Coronary artery (tissue), 2 donors: Measurements from ENCODE around the gene CST7.
A peak's percentile ranks its signal among the peaks of the same experiment; 100 is the strongest.
"Not testable (repeated sequence)": the region's sequence is repeated elsewhere in the genome, so short reads cannot be mapped to it uniquely, and the experiment has no call there.

ENCODE experiments used
- DNase-seq: peaks from one replicate; pipeline ENCODE4 v3.0.0-alpha.2; 2017; ENCODE audit warnings: low spot score
- H3K27ac ChIP-seq, 2 donors: fragments of 200-600 bp; sonication (generic); one replicate each; pipeline ENCODE4 v1.5.1; 2016 to 2019
- H3K4me3 ChIP-seq: fragments of 200-600 bp; sonication (generic); 2 replicates; pipeline ENCODE4 v1.5.1; 2016; ENCODE audit warnings: mild to moderate bottlenecking, moderate library complexity
- TF ChIP-seq, protein P1 (sequence below): fragments of 200-600 bp; sonication (generic); IDR thresholded peaks from one replicate; pipeline ENCODE4 v1.5.1; 2019; ENCODE audit warnings: antibody characterized with exemption

Gene CST7

DNA sequence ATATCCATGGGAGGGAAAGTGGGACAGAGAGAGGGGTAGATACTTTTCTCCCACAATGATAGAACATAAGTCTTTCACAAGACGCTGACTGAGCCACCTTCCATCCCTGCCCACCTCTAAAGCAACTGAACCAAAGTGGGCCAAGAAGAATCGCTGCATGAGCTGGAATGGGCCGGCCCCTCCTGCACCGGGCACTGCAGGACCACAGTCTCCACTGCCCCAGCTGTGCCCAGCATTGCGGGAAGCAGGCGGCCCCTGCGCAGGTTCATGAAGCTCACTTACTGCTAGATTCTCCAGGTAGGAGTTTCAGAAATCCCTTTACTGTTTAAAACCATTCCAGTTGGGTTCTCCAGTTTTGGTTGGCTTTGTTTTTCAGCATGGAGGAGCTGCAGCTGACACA lies 32.0 kb upstream of the CST7 start:
- Histone ChIP-seq H3K27ac (no peak overlapping the region), H3K4me3 (no peak overlapping the region)
- DNase-seq, result no peak
- TF ChIP-seq, protein P1, sequence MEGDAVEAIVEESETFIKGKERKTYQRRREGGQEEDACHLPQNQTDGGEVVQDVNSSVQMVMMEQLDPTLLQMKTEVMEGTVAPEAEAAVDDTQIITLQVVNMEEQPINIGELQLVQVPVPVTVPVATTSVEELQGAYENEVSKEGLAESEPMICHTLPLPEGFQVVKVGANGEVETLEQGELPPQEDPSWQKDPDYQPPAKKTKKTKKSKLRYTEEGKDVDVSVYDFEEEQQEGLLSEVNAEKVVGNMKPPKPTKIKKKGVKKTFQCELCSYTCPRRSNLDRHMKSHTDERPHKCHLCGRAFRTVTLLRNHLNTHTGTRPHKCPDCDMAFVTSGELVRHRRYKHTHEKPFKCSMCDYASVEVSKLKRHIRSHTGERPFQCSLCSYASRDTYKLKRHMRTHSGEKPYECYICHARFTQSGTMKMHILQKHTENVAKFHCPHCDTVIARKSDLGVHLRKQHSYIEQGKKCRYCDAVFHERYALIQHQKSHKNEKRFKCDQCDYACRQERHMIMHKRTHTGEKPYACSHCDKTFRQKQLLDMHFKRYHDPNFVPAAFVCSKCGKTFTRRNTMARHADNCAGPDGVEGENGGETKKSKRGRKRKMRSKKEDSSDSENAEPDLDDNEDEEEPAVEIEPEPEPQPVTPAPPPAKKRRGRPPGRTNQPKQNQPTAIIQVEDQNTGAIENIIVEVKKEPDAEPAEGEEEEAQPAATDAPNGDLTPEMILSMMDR, result no peak

DNA sequence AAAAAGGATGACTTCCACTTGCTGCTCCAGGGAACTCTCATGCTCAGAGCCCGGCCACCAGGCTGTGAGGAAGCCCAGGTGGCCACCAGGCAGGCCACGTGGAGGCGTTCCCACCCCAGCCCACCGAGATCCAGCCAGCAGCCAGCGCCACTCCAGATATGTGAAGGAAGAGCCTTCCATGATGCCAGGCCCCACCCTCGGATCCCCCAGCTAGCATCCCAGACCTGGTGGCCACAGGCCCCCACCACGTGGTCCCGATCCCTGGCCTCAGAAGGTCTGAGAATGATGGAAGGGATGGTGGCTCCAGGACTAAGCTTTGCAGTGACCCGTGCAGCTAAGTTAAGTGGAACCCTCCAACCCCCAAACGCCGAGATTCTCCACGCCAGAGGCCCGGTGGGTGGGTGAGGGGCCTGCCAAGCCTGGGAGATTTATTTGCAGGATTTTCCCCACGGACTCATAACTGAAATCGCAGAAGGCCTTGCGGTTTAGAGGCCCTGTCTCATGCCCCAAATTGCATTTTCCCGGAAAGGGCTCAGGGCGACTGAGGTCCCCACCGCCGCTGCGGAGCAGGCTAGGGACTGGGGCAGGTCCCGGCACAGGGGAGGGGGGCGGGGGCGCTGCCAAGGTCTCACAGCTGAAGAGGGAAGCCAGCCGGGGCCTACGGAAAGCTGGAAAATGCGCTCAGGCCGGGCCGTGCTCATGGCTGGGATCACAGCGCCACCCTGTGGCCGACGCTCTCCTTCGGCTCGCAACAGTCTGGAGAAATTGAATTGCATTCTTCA lies 31.1 kb upstream of the CST7 start:
- TF ChIP-seq, protein P1, result peak; percentile 66
- no peak overlapping the region for H3K27ac ChIP-seq
- DNase-seq, result no peak
- peak overlapping the region; percentile 49 for H3K4me3 ChIP-seq

DNA sequence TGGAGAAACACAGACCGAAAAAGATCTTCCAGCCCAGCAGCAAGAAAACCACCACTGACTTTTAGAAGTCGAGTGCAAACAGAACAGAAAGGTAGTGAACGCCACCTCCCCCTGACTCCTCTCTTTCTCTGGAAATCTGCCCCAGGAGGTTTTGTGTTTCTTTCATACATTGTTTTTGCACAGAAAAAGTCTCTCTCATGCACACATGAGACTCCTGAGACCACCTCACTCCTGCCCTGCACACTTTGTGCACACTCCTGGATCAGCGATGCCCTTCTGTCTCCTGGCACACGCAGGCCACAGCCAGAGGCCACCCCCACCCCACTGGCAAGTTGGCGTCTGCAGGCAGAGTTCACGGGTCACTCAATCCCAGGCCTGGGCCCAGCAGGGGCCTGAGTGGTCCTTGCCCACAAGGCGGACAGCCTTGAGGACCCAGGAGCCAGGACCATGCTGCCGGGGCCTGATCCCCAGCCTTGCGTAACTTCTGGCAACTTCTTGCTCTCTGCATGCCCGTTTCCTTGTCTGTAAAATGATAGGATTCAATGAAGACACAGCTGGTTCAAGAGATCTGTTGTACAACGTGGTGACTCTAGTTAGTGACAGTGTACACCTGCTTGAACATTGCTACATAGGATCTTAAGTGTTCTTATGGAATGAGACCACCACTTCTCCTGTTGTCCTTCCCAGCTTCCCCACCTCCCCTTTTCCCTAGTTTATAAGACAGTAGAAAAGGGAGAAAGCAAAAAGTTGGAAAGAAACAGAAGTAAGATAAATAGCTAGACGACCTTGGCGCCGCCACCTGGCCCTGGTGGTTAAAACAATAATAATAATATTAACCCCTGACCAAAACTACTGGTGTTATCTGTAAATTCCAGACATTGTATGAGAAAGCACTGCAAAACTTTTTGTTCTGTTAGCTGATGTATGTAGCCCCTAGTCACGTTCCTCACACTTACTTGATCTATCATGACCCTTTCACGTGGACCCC lies 30.2 kb upstream of the CST7 start:
- DNase-seq, result no peak
- no peak overlapping the region for H3K27ac ChIP-seq
- H3K4me3 ChIP-seq, result no peak overlapping the region
- TF ChIP-seq, protein P1, result no peak

DNA sequence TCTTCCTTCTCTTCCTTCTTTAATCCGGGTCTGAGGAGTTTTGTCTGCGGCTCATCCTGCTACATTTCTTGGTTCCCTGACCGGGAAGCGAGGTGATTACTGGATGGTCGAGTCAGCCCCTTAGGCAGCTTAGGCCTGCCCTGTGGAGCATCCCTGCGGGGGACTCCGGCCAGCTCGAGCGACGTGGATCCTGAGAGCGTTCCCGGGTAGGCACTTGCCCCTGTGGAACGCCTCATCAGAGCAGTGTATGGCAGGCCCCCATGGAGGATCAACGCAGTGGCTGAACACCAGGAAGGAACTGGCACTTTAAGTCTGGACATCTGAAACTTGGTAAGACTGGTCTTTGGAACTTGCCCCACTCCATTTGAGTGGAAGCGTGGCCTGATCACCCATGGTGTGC lies 29.4 kb upstream of the CST7 start:
- H3K4me3 ChIP-seq, DNase-seq, H3K27ac ChIP-seq: not testable (repeated sequence)

DNA sequence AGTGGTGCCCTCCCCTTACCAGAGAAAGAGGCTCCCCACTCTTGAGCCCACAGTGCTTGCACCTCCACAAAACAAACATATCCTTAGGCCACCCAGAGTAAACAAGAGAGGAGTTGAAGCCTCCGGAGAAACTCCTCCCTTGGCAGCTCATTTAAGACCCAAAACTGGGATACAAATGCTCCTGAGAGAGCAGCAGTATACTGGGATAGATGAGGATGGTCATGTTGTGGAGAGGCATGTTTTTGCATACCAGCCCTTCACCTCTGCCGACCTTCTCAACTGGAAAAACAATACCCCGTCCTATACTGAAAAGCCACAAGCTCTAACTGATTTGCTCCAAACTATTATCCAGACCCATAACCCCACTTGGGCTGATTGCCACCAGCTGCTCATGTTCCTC lies 28.4 kb upstream of the CST7 start:
- not testable (repeated sequence) for H3K4me3 ChIP-seq, H3K27ac ChIP-seq, DNase-seq

DNA sequence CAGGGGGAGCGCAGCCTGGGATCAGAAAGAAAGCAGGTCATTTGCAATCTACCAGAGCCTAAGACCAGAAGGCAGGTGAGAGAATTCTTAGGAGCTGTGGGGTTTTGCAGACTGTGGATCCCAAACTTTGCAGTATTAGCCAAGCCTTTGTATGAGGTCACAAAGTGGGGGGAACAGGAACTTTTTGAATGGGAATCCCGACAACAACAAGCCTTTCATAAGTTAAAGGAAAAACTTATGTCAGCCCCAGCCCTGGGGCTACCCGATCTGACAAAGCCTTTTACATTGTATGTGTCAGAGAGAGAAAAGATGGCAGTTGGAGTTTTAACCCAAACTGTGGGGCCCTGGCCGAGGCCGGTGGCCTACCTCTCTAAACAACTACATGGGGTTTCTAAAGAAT lies 19.8 kb upstream of the CST7 start:
- H3K4me3 ChIP-seq, DNase-seq, H3K27ac ChIP-seq: not testable (repeated sequence)

DNA sequence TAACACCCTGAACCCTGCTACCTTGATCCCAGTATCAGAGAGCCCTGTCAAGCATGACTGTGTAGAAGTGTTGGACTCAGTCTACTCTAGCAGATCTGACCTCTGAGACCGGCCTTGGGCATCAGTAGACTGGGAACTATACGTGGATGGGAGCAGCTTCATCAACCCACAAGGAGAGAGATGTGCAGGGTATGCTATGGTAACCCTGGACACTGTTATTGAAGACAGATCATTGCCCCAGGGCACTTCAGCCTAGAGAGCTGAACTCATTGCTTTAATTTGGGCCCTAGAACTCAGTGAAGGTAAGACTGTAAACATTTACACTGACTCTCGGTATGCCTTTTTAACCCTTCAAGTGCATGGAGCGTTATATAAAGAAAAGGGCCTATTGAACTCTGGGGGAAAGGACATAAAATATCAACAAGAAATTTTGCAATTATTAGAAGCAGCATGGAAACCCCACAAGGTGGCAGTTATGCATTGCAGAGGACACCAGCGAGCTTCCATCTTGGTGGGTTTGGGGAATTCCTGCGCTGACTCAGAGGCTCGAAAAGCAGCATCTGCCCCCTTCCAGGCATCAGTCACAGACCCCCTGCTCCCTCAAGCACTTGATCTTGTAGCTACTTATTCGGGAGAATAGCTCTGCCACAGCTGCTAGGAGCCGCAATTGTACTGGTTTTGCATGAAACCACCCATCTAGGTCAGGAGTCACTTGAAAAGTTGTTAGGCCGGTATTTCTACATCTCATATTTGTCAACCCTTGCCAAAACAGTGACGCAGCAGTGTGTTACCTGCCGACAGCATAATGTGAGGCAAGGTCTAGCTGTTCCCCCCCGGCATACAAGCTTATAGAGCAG lies 19.0 kb upstream of the CST7 start:
- not testable (repeated sequence) for H3K27ac ChIP-seq, DNase-seq, H3K4me3 ChIP-seq

DNA sequence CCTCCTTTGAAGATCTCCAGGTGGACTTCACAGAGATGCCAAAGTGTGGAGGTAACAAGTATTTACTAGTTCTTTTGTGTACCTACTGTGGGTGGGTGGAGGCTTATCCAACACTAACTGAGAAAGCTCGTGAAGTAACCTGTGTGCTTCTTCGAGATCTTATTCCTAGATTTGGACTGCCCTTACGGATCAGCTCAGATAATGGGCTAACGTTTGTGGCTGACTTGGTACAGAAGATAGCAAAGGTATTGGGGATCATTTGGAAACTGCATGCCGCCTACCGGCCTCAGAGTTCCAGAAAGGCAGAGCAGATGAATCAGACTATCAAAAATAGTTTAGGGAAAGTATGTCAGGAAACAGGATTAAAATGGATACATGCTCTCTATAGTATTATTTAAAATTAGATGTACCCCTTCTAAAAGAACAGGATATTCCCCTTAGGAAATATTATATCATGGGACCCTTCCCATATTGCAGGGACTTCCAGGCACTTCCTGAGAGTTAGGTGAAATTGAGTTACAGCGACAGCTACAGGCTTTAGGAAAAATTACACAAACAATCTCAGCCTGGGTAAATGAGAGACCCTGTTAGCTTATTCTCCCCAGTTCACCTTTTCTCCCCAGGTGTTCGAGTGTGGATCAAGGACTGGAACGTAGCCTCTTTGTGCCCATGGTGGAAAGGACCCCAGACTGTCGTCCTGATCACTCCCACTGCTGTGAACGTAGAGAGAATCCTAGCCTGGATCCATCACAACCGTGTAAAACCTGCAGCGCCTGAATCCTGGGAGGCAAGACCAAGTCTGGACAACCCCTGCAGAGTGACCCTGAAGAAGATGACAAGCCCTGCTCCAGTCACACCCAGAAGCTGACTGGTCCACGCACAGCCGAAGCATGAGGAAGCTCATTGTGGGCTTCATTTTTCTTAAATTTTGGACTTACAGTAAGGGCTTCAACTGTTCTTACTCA lies 18.1 kb upstream of the CST7 start:
- H3K4me3 ChIP-seq, DNase-seq, H3K27ac ChIP-seq: not testable (repeated sequence)

DNA sequence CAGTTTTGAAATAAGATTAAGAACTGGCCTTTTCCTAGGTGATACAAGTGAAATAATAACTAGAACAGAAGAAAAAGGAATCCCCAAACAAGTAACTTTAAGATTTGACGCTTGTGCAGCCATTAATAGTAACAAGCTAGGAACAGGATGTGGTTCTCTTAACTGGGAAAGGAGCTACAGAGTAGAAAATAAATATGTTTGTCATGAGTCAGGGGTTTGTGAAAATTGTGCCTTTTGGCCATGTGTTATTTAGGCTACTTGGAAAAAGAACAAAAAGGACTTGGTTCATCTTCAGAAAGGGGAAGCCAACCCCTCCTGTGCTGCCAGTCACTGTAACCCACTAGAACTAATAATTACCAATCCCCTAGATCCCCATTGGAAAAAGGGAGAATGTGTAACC lies 17.2 kb upstream of the CST7 start:
- not testable (repeated sequence) for DNase-seq, H3K4me3 ChIP-seq, H3K27ac ChIP-seq
